H1 (cell line): ENCODE measurements around the gene FCHSD1. TPM values are rescaled to one million over a fixed set of nuclear protein-coding genes. Genes with fewer than 3 reads are reported as not detected.
A peak's percentile ranks its signal among the peaks of the same experiment; 100 is the strongest.

Experiments used
- CTCF ChIA-PET: fragments of 300-600 bp; sonication (Branson Sonifier 250); formaldehyde crosslinking; loops from one replicate; lab custom pipeline; 2021; ENCODE audit not compliant: partially characterized antibody; lab: Charles Lee
- POLR2A ChIA-PET: fragments of 300-600 bp; sonication (Branson Sonifier 250); formaldehyde crosslinking; loops from one replicate; lab custom pipeline; 2021; ENCODE audit warnings: inconsistent platforms; ENCODE audit not compliant: partially characterized antibody; lab: Charles Lee
- DNase-seq, 2 experiments: peaks; one replicate each; pipeline versions ENCODE4 v3.0.0 to v3.0.0-alpha.2; 2010 to 2022; ENCODE audit warnings: low spot score in 2 of 2, low read depth in 1 of 2, mixed read lengths in 1 of 2
- FAIRE-seq: peaks from 2 replicates; lab custom pipeline; 2011; peaks lifted over from hg19 to GRCh38; lab: Jason Lieb, UNC
- H2AFZ ChIP-seq: 2 replicates; pipeline ENCODE4 v1.8.1; 2012; ENCODE audit warnings: low read length, inconsistent platforms
- H2AK5ac ChIP-seq: 2 replicates; pipeline ENCODE4 v1.6.1; 2013; ENCODE audit warnings: low read depth, low read length
- H2BK120ac ChIP-seq: replicated peaks from 2 replicates; pipeline ENCODE3; 2013; ENCODE audit warnings: low read depth, low read length, inconsistent platforms
- H2BK12ac ChIP-seq: 2 replicates; pipeline ENCODE4 v1.6.1; 2013; ENCODE audit warnings: low read depth, low read length
- H2BK15ac ChIP-seq: 2 replicates; pipeline ENCODE4 v1.6.1; 2013; ENCODE audit warnings: low read length
- H2BK20ac ChIP-seq: 2 replicates; pipeline ENCODE4 v1.6.1; 2013; ENCODE audit warnings: low read length
- H2BK5ac ChIP-seq: 2 replicates; pipeline ENCODE4 v1.6.1; 2013; ENCODE audit warnings: low read depth, low read length
- H3K14ac ChIP-seq: 2 replicates; pipeline ENCODE4 v1.6.1; 2013; ENCODE audit warnings: inconsistent platforms; ENCODE audit not compliant: insufficient read length
- H3K18ac ChIP-seq: 2 replicates; pipeline ENCODE4 v1.6.1; 2013; ENCODE audit warnings: low read length; ENCODE audit errors: extremely low read depth
- H3K23ac ChIP-seq: 2 replicates; pipeline ENCODE4 v1.6.1; 2013; ENCODE audit warnings: inconsistent platforms; ENCODE audit not compliant: insufficient read length
- H3K23me2 ChIP-seq: 2 replicates; pipeline ENCODE4 v1.6.1; 2013; ENCODE audit warnings: low read depth, low read length
- H3K27ac ChIP-seq: 2 replicates; pipeline ENCODE4 v1.6.1; 2011; ENCODE audit warnings: low read depth, low read length, inconsistent platforms
- H3K27me3 ChIP-seq, 4 experiments: replicated peaks in 1 of 4; 1 replicate in 1 of 4; 2 replicates in 3 of 4; pipeline versions ENCODE4 v1.6.1 to v1.8.1; 2011 to 2013; ENCODE audit warnings: low read length in 3 of 4, mild to moderate bottlenecking in 3 of 4, inconsistent platforms in 2 of 4, mixed read lengths in 2 of 4, moderate library complexity in 1 of 4; ENCODE audit not compliant: control insufficient read depth in 3 of 4, insufficient read depth in 3 of 4; ENCODE audit errors: extremely low read depth in 1 of 4
- H3K36me3 ChIP-seq, 4 experiments: 2 replicates each; pipeline versions ENCODE4 v1.6.1 to v1.8.1; 2011 to 2013; ENCODE audit warnings: mild to moderate bottlenecking in 4 of 4, low read length in 3 of 4, moderate library complexity in 2 of 4, control low read depth in 1 of 4, inconsistent platforms in 1 of 4; ENCODE audit not compliant: insufficient read depth in 4 of 4, control insufficient read depth in 2 of 4
- H3K4ac ChIP-seq: replicated peaks from 2 replicates; pipeline ENCODE3; 2013; ENCODE audit warnings: low read length, low read depth, mixed read lengths, inconsistent platforms; ENCODE audit not compliant: insufficient read length
- H3K4me1 ChIP-seq, 4 experiments: replicated peaks in 1 of 4; 1 replicate in 1 of 4; 2 replicates in 3 of 4; pipeline versions ENCODE4 v1.6.1 to v1.8.1; 2011 to 2013; ENCODE audit warnings: low read length in 3 of 4, inconsistent platforms in 2 of 4, mixed read lengths in 1 of 4; ENCODE audit not compliant: insufficient read depth in 4 of 4, control insufficient read depth in 3 of 4
- H3K4me2 ChIP-seq, 2 experiments: 2 replicates each; pipeline versions ENCODE4 v1.6.1 to v1.8.1; 2011 to 2013; ENCODE audit warnings: low read depth in 2 of 2, low read length in 2 of 2, control low read depth in 1 of 2, inconsistent platforms in 1 of 2, mild to moderate bottlenecking in 1 of 2; ENCODE audit not compliant: insufficient read depth in 1 of 2
- H3K4me3 ChIP-seq, 4 experiments: fragments of 200-600, 300-600 bp in 1 of 4; sonication (generic), shearing (Covaris generic), sonication (Bioruptor Twin) in 1 of 4; 2 replicates each; pipeline versions ENCODE4 v1.5.1 to v1.8.1; 2011 to 2016; ENCODE audit warnings: low read length in 4 of 4, low read depth in 3 of 4, control low read depth in 2 of 4, inconsistent platforms in 2 of 4, mild to moderate bottlenecking in 2 of 4, mixed read lengths in 1 of 4, moderate library complexity in 1 of 4; ENCODE audit not compliant: insufficient read depth in 2 of 4; ENCODE audit errors: extremely low read depth in 1 of 4
- H3K56ac ChIP-seq: replicated peaks from 2 replicates; pipeline ENCODE3; 2013; ENCODE audit warnings: low read depth, mild to moderate bottlenecking, mixed read lengths, low read length, inconsistent platforms; ENCODE audit not compliant: insufficient read length
- H3K79me1 ChIP-seq: 2 replicates; pipeline ENCODE4 v1.6.1; 2013; ENCODE audit warnings: low read depth, low read length, control low read depth
- H3K79me2 ChIP-seq, 2 experiments: 2 replicates each; pipeline versions ENCODE4 v1.6.1 to v1.8.1; 2012 to 2013; ENCODE audit warnings: low read length in 2 of 2, mild to moderate bottlenecking in 2 of 2, inconsistent platforms in 1 of 2; ENCODE audit not compliant: insufficient read depth in 2 of 2, control insufficient read depth in 1 of 2
- H3K9ac ChIP-seq, 4 experiments: replicated peaks in 1 of 4; 1 replicate in 1 of 4; 2 replicates in 3 of 4; pipeline versions ENCODE4 v1.6.1 to v1.8.1; 2011 to 2013; ENCODE audit warnings: low read depth in 3 of 4, low read length in 3 of 4, control low read depth in 2 of 4, mild to moderate bottlenecking in 2 of 4, moderate library complexity in 2 of 4, inconsistent platforms in 1 of 4; ENCODE audit errors: extremely low read depth in 1 of 4
- H3K9me3 ChIP-seq, 2 experiments: 2 replicates each; pipeline versions ENCODE4 v1.6.1 to v1.8.1; 2012 to 2013; ENCODE audit warnings: mild to moderate bottlenecking in 2 of 2, moderate library complexity in 2 of 2, control low read depth in 1 of 2, inconsistent platforms in 1 of 2, low read depth in 1 of 2, low read length in 1 of 2, mixed read lengths in 1 of 2; ENCODE audit not compliant: insufficient read depth in 2 of 2
- H4K20me1 ChIP-seq, 2 experiments: replicated peaks in 1 of 2; 2 replicates each; pipeline versions ENCODE3 to v1.8.1; 2011 to 2013; ENCODE audit warnings: inconsistent platforms in 2 of 2, low read length in 2 of 2, mild to moderate bottlenecking in 1 of 2; ENCODE audit not compliant: insufficient read depth in 2 of 2, control insufficient read depth in 1 of 2
- H4K5ac ChIP-seq: 2 replicates; pipeline ENCODE4 v1.6.1; 2013; ENCODE audit warnings: low read length, low read depth, mixed read lengths, inconsistent platforms; ENCODE audit not compliant: insufficient read length
- H4K8ac ChIP-seq: 2 replicates; pipeline ENCODE4 v1.8.0; 2013; ENCODE audit warnings: mild to moderate bottlenecking, moderate library complexity, low read length, inconsistent platforms; ENCODE audit not compliant: insufficient read depth; ENCODE audit errors: extremely low read depth
- H4K91ac ChIP-seq: replicated peaks from 2 replicates; pipeline ENCODE3; 2013; ENCODE audit warnings: low read length, mixed read lengths, inconsistent platforms; ENCODE audit not compliant: insufficient read length
- CREB1 ChIP-seq: IDR thresholded peaks from 2 replicates; pipeline ENCODE4 v1.6.1; 2012; ENCODE audit warnings: inconsistent platforms
- HDAC6 ChIP-seq: IDR thresholded peaks from one replicate; pipeline ENCODE4 v1.7.1; 2012; ENCODE audit warnings: low read depth, mild to moderate bottlenecking, inconsistent platforms, low read length, moderate library complexity
- JUND ChIP-seq: IDR thresholded peaks from 2 replicates; pipeline ENCODE4 v1.6.1; 2011; ENCODE audit warnings: mild to moderate bottlenecking, improper control_type of control experiment, low read length
- RNF2 ChIP-seq: fragments of 200-900, 300-1000 bp; sonication (generic); IDR thresholded peaks from 2 replicates; pipeline ENCODE4 v1.7.1; 2016; ENCODE audit warnings: borderline replicate concordance, low read depth, mild to moderate bottlenecking, antibody characterized with exemption, low read length; ENCODE audit not compliant: poor library complexity, severe bottlenecking; ENCODE audit errors: missing control alignments
- SUZ12 ChIP-seq: fragments of 200-600 bp; sonication (generic); IDR thresholded peaks from 2 replicates; pipeline ENCODE4 v1.6.1; 2012; ENCODE audit warnings: mild to moderate bottlenecking, inconsistent platforms, low read length, moderate library complexity, mixed read lengths
- WGBS, 2 experiments: shearing (Covaris generic) in 1 of 2; methylation state at CpG; one replicate each; pipeline versions ENCODE4 v1.1.6 to v1.1.7; 2013 to 2015; ENCODE audit warnings: low lambda C conversion rate in 2 of 2, mixed read lengths in 2 of 2, inconsistent platforms in 1 of 2, low coverage in 1 of 2, missing lambda C conversion rate in 1 of 2; ENCODE audit not compliant: insufficient replicate concordance in 2 of 2, insufficient coverage in 1 of 2, insufficient read length in 1 of 2; ENCODE audit errors: extremely low coverage in 1 of 2, missing lambda C conversion rate in 1 of 2; 5-methylcytosine and 5-hydroxymethylcytosine counted together
- polyA plus RNA-seq, 7 experiments: library from polyadenylated mRNA; depleted of rRNA in 3 of 7; stranded (reverse) in 5 of 7; unstranded in 2 of 7; fragments of >200 nt in 5 of 7; fragments of 200-250 nt in 2 of 7; gene quantifications; 1 replicate in 5 of 7; 2 replicates in 1 of 7; 4 replicates in 1 of 7; pipeline versions ENCODE4 v1.2.1 to v1.2.3, GENCODE V29; 2011 to 2013; ENCODE audit warnings: missing spikeins in 2 of 7, mixed read lengths in 2 of 7
- total RNA-seq: library from RNA; stranded (reverse); fragmentation: NEBNext Ultra II Directional; extraction: Animal tissue kit (Norgen Biotek cat#: 25700); gene quantifications from 2 replicates; pipeline ENCODE4 v1.2.1, GENCODE V29; 2021
- TF ChIP-seq, protein P1 (sequence below): IDR thresholded peaks from 2 replicates; pipeline ENCODE4 v1.6.1; 2012; ENCODE audit warnings: low read length, inconsistent platforms

Gene FCHSD1
- total and polyA plus RNA-seq, 2 of the 8 experiments (the other 6 are each of a cell fraction or from before 2014, with no cell fraction given): 22.0 to 30.1 TPM

GRCh38 chr5:141692919-141693725 is 41.9 kb upstream of the FCHSD1 start:
- ChIA-PET POLR2A (interaction anchor here (0.9 to 3.1 kb wide), 11 partner anchors 9 to 267 kb away, joined by 3 to 18 read pairs (median 5); partner anchors contain the start of genes DELE1 and PCDH1), CTCF (interaction anchor here (0.6 to 15.1 kb wide), 65 partner anchors 9 to 452 kb away, joined by 3 to 345 read pairs (median 6); partner anchors contain the start of genes ARAP3, DELE1, DIAPH1 and FCHSD1)
- Histone ChIP-seq H4K5ac (no peak overlapping the region), H3K4me3 (peak overlapping the region in 1 of 4 experiments; percentile 60; a peak in 2 of 8 replicates), H2BK120ac (no peak overlapping the region), H3K36me3 (no peaks in the 10 kb centered on the region), H2BK12ac (peak overlapping the region; percentile 68; the same call in 1 of the 2 replicates), H3K56ac (no peak overlapping the region), H3K79me1 (no peaks in the 10 kb centered on the region), H4K20me1 (no peaks in the 10 kb centered on the region), H3K4ac (no peak overlapping the region), H3K23ac (no peak overlapping the region), H2BK20ac (peak overlapping the region; percentile 55; the same call in 1 of the 2 replicates), H3K18ac (peak overlapping the region; percentile 78; the same call in 1 of the 2 replicates), H4K8ac (peak overlapping the region; percentile 45; the same call in 1 of the 2 replicates), H2BK15ac (peak overlapping the region; percentile 94), H3K27me3 (peaks cover 0 to 11% (median 2%) of the 10 kb centered on the region in 4 experiments; a peak in 2 of 7 replicates), H2BK5ac (peak overlapping the region; percentile 22; the same call in 1 of the 2 replicates), H3K79me2 (no peaks in the 10 kb centered on the region), H3K4me2 (peak overlapping the region; percentile 1 to 96; a peak in 2 of 4 replicates), H2AFZ (no peak overlapping the region), H2AK5ac (0 out of 2 replicates have a peak overlapping the region, but pooled peaks have one; percentile 30), H3K4me1 (peaks cover 4 to 13% (median 9%) of the 10 kb centered on the region in 4 experiments), H3K9ac (no peak overlapping the region), H3K27ac (no peak overlapping the region), H3K9me3 (no peaks in the 10 kb centered on the region), H4K91ac (peak overlapping the region; percentile 59), H3K23me2 (no peaks in the 10 kb centered on the region), H3K14ac (no peak overlapping the region)
- 74% methylated on average over 22 of the region's 25 CpGs; no CpG with 5 or more reads in 1 of the 2 experiments for WGBS, 2 experiments
- DNase-seq (no peak), FAIRE-seq (no peak)
- no peak for TF ChIP-seq HDAC6
- peak; percentile 21; the same call in 1 of the 2 replicates for TF ChIP-seq CREB1
- peak; percentile 61; the same call in 1 of the 2 replicates for TF ChIP-seq JUND
- TF ChIP-seq, protein P1, sequence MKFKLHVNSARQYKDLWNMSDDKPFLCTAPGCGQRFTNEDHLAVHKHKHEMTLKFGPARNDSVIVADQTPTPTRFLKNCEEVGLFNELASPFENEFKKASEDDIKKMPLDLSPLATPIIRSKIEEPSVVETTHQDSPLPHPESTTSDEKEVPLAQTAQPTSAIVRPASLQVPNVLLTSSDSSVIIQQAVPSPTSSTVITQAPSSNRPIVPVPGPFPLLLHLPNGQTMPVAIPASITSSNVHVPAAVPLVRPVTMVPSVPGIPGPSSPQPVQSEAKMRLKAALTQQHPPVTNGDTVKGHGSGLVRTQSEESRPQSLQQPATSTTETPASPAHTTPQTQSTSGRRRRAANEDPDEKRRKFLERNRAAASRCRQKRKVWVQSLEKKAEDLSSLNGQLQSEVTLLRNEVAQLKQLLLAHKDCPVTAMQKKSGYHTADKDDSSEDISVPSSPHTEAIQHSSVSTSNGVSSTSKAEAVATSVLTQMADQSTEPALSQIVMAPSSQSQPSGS: peak; percentile 59; the same call in 1 of the 2 replicates
- 0 out of 2 replicates have a peak, but pooled peaks have one; percentile 29 for TF ChIP-seq SUZ12
- no peak for TF ChIP-seq RNF2
- TF ChIP-seq, all 59 proteins: peak for 4
